Activated CD8-positive, alpha-beta T cell treated with anti-CD3 and anti-CD28 coated beads for 36 hours (primary cell): ENCODE results near the gene DNMT3A. TPM values are rescaled to one million over a fixed set of nuclear protein-coding genes. Genes with fewer than 3 reads are reported as not detected.

Source experiments
- ATAC-seq: fragments of 200-7000 bp; cut with Tn5 transposase; one replicate; pipeline ENCODE4 v1.10.0; 2021; ENCODE audit warnings: mild to moderate bottlenecking, moderate library complexity
- CTCF ChIA-PET: fragments of 350-600 bp; sonication (Branson Sonifier 250); formaldehyde crosslinking; loops from one replicate; lab custom pipeline; 2021; ENCODE audit warnings: antibody characterized with exemption; lab: Charles Lee
- POLR2A ChIA-PET: fragments of 350-600 bp; sonication (Branson Sonifier 250); formaldehyde crosslinking; loops from one replicate; lab custom pipeline; 2021; ENCODE audit warnings: antibody characterized with exemption; lab: Charles Lee
- DNase-seq: peaks from one replicate; pipeline ENCODE4 v3.0.0-alpha.2; 2020
- H3K27ac Mint-ChIP-seq: one replicate; pipeline ENCODE4 v1.8.0; 2021; ENCODE audit warnings: mild to moderate bottlenecking, mixed read lengths
- H3K27me3 Mint-ChIP-seq: one replicate; pipeline ENCODE4 v1.8.0; 2021; ENCODE audit warnings: mixed read lengths
- H3K36me3 Mint-ChIP-seq: one replicate; pipeline ENCODE4 v1.8.0; 2021; ENCODE audit warnings: low read depth, mixed read lengths
- H3K4me1 Mint-ChIP-seq: one replicate; pipeline ENCODE4 v1.8.0; 2021; ENCODE audit warnings: low read depth, mixed read lengths
- H3K4me3 Mint-ChIP-seq: one replicate; pipeline ENCODE4 v1.8.0; 2021; ENCODE audit warnings: mild to moderate bottlenecking, moderate library complexity, mixed read lengths
- H3K9me3 Mint-ChIP-seq: one replicate; pipeline ENCODE4 v1.8.0; 2021; ENCODE audit warnings: mixed read lengths
- CTCF ChIP-seq: fragments of 200-600 bp; IDR thresholded peaks from one replicate; pipeline ENCODE4 v1.8.0; 2022; ENCODE audit warnings: antibody characterized with exemption, mild to moderate bottlenecking
- intact Hi-C: fragments of 100-400 bp; cut with micrococcal nuclease; formaldehyde crosslinking; loops from one replicate; pipeline ENCODE4 v1.10.0; 2022
- total RNA-seq, 2 experiments: library from RNA; stranded (reverse); gene quantifications; one replicate each; pipeline ENCODE4 v1.2.3, GENCODE V29; 2021

Gene DNMT3A
- total RNA-seq, 2 experiments from 2014 or later, result 84.8 to 97.8 TPM

GRCh38 chr2:25243995-25244394 is 97.7 kb downstream of the DNMT3A start:
- intact Hi-C loops, result no loop called here
- Mint-ChIP-seq H3K4me3 (no peak overlapping the region), H3K27me3 (no peaks in the 10 kb centered on the region), H3K27ac (no peak overlapping the region), H3K9me3 (no peaks in the 10 kb centered on the region), H3K4me1 (no peaks in the 10 kb centered on the region), H3K36me3 (peaks cover 50% of the 10 kb centered on the region)
- ChIA-PET POLR2A (interaction anchor here (0.9 to 1.6 kb wide), 3 partner anchors 17 to 69 kb away, joined by 3 to 4 read pairs (median 4); no protein-coding TSS in a partner anchor), CTCF (interaction anchor here (1.5 kb wide), 1 partner anchor 13 kb away, joined by 5 read pairs; no protein-coding TSS in a partner anchor)
- ATAC-seq (no peak), DNase-seq (no peak)
- TF ChIP-seq CTCF, result no peak

- no peak for TF ChIP-seq CTCF
- no peak for DNase-seq
- no peak for ATAC-seq
- POLR2A ChIA-PET, result interaction anchor here (0.9 to 2.0 kb wide), 3 partner anchors 9 to 12 kb away, joined by 3 to 10 read pairs (median 5); no protein-coding TSS in a partner anchor
- H3K4me3 Mint-ChIP-seq, result no peak overlapping the region
- no peaks in the 10 kb centered on the region for H3K27me3 Mint-ChIP-seq
- CTCF ChIA-PET, result interaction anchor here (1.0 to 1.1 kb wide), 2 partner anchors 157 to 266 kb away, joined by 3 read pairs; no protein-coding TSS in a partner anchor
- no peak overlapping the region for H3K27ac Mint-ChIP-seq
- H3K36me3 Mint-ChIP-seq, result peaks cover 55% of the 10 kb centered on the region
- intact Hi-C loops, result no loop called here
- H3K9me3 Mint-ChIP-seq, result no peaks in the 10 kb centered on the region
- H3K4me1 Mint-ChIP-seq, result no peaks in the 10 kb centered on the region
Measured at GRCh38 chr2:25241452-25241851, 100.3 kb downstream of the DNMT3A start.

GRCh38 chr2:25240636-25241035 is 101.1 kb downstream of the DNMT3A start:
- Mint-ChIP-seq H3K4me3 (no peak overlapping the region), H3K9me3 (no peaks in the 10 kb centered on the region), H3K36me3 (peaks cover 53% of the 10 kb centered on the region), H3K27me3 (no peaks in the 10 kb centered on the region), H3K4me1 (no peaks in the 10 kb centered on the region), H3K27ac (no peak overlapping the region)
- no peak for TF ChIP-seq CTCF
- POLR2A ChIA-PET, result interaction anchor here (1.6 to 1.7 kb wide), 2 partner anchors 11 to 13 kb away, joined by 4 to 5 read pairs; no protein-coding TSS in a partner anchor
- intact Hi-C loops, result no loop called here
- CTCF ChIA-PET, result interaction anchor here (1.1 to 1.7 kb wide), 2 partner anchors 11 to 265 kb away, joined by 3 to 8 read pairs; no protein-coding TSS in a partner anchor
- DNase-seq, result no peak
- no peak for ATAC-seq

GRCh38 chr2:25238920-25239319 is 102.8 kb downstream of the DNMT3A start:
- Mint-ChIP-seq H3K4me1 (no peaks in the 10 kb centered on the region), H3K4me3 (no peak overlapping the region), H3K27ac (no peak overlapping the region), H3K27me3 (no peaks in the 10 kb centered on the region), H3K36me3 (peaks cover 62% of the 10 kb centered on the region), H3K9me3 (no peaks in the 10 kb centered on the region)
- no peak for TF ChIP-seq CTCF
- CTCF ChIA-PET, result interaction anchor here (0.8 to 1.7 kb wide), 3 partner anchors 9 to 42 kb away, joined by 3 to 8 read pairs (median 4); no protein-coding TSS in a partner anchor
- POLR2A ChIA-PET, result interaction anchor here (1.9 kb wide), 2 partner anchors 8 to 13 kb away, joined by 5 to 7 read pairs; no protein-coding TSS in a partner anchor
- no peak for DNase-seq
- no peak for ATAC-seq
- intact Hi-C loops, result no loop called here

- DNase-seq, result no peak
- Mint-ChIP-seq H3K4me1 (no peaks in the 10 kb centered on the region), H3K27ac (no peak overlapping the region), H3K36me3 (peaks cover 68% of the 10 kb centered on the region), H3K9me3 (no peaks in the 10 kb centered on the region), H3K4me3 (no peak overlapping the region), H3K27me3 (no peaks in the 10 kb centered on the region)
- ATAC-seq, result no peak
- ChIA-PET CTCF (interaction anchor here (1.0 to 2.1 kb wide), 2 partner anchors 9 to 41 kb away, joined by 4 to 8 read pairs; no protein-coding TSS in a partner anchor), POLR2A (interaction anchor here (0.9 to 1.1 kb wide), 2 partner anchors 10 to 12 kb away, joined by 3 read pairs; no protein-coding TSS in a partner anchor)
- intact Hi-C loops, result no loop called here
- TF ChIP-seq CTCF, result no peak
Measured at GRCh38 chr2:25237764-25238163, 104.0 kb downstream of the DNMT3A start.
